ENCODE results near the gene DLG2.
"Not testable (repeated sequence)": the region's sequence is repeated elsewhere in the genome, so short reads cannot be mapped to it uniquely, and the experiment has no call there.

The DLG2 gene

DNA sequence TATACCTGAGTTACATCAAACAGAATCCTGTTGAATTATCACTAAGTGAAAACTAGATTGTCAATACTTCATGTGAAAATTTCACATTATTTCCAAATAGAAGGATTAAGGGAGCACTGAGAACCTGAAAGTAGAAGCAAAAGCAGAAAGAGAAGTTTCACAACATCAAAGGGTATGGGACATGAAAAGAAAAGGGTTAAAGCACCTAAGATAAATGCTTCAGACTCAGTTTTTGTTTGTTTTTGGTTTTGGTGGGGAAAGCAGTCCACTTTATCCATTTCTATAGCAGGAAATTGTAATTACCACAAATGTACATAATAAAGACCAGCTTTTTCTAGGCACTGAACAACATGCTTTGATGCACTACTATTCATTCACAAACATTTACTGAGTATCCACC is 1271.2 kb downstream of the DLG2 start:
- no peak for DNase-seq (ENCODE audit: low read depth)

GRCh38 chr11:84345597-84345996 is 1281.5 kb downstream of the DLG2 start:
- no peak for DNase-seq (ENCODE audit: low read depth)

- no peak for DNase-seq (ENCODE audit: low read depth)
Measured at GRCh38 chr11:84345027-84345426, 1282.1 kb downstream of the DLG2 start.

DNA sequence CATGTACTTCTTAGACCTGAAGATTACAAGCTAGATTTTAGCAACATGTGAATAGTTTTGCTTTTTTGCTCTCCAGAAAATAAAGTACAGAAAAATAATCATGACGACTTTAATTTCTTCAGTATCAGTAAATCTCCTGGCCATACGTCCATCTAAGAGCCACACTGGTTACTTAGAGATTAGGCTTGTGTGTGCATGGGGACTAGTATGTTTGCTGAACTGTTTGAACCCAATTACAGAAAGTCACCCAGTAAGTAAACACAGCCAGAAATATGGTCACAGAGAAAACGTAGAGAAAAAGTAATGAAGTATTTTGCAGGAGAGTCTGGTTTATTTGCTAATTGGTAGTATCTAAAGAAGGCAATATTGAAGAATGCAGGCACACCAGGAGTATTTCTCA is 1287.3 kb downstream of the DLG2 start:
- no peak for DNase-seq (ENCODE audit: low read depth)

DNA sequence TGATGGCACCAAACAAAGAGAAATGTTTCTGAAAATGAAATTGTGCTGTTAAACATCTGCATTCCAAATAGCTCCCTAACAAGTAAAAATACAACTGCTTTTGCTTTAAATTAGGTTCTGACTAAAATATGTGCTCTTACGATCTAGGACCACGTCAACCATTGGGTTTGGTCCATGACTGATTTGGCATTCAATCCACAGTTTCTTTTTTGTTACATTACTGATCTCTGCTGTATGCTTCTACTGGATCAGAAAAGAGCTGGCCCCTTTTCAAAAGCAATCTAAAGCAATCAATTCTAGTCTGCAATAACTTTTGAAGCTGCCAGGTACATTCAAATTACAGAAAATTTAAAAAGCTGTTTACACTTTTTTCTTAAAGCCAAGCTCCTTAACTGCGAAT is 1293.9 kb downstream of the DLG2 start:
- DNase-seq (ENCODE audit: low read depth) = no peak

GRCh38 chr11:84322211-84322610 is 1304.9 kb downstream of the DLG2 start:
- no peak for DNase-seq (ENCODE audit: low read depth)

DNA sequence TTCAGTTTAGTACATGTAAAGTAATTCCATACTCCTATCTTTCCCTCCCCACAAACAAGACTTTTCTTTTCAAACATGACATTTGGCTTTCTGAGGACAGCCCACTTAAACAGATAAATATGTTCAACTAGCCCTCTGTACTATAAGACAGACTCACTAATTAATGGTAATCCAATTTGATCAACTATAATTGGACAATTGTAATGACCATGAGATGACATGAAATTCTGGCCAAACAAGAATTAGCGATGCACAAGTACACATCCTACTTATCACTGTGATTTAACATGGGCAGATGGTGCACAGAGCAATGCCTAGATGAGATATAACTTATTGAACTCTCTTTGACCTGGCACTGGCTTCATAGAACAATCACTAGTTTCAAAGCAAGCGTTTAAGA is 1307.3 kb downstream of the DLG2 start:
- no peak for DNase-seq (ENCODE audit: low read depth)

DNA sequence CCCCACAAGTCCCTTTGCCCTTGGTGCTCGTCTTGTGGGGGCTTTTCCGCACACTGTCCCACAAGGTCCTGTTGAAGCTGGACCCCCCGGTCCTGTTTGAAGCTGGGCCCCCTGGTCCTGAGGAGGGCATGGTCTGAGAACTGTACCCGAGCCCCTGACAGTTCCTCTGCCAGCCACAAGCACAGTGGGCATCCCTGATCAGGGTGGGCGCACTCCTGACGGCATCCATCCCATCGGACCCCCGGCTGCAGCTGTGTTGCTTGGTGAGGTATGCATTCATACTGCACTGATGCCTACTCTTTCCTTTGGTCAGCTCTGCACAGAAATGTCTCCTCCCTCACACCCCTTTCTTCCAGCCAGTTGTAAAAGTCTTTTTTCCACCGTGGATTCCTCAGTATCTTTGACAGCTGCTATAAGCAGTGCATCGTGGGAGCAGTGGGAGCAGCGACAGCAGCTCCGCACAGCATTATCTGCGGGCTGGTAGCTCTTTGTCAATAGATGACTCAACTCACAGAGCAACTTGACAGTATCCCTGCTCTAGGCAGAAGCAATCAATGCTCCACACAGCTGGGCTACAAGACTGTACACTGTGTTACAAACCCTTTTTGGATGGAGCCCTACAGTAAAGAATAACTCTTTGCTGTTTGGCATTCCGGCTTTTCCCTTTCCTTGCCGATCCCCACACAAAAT is 1310.1 kb downstream of the DLG2 start:
- no peak for DNase-seq (ENCODE audit: low read depth)

- DNase-seq (ENCODE audit: low read depth) = no peak
Measured at GRCh38 chr11:84313830-84314359, 1313.2 kb downstream of the DLG2 start.

- no peak for DNase-seq (ENCODE audit: low read depth)
Measured at GRCh38 chr11:84310268-84310667, 1316.9 kb downstream of the DLG2 start.

GRCh38 chr11:84308491-84308890 is 1318.7 kb downstream of the DLG2 start:
- not testable (repeated sequence) for DNase-seq (ENCODE audit: low read depth)

DNA sequence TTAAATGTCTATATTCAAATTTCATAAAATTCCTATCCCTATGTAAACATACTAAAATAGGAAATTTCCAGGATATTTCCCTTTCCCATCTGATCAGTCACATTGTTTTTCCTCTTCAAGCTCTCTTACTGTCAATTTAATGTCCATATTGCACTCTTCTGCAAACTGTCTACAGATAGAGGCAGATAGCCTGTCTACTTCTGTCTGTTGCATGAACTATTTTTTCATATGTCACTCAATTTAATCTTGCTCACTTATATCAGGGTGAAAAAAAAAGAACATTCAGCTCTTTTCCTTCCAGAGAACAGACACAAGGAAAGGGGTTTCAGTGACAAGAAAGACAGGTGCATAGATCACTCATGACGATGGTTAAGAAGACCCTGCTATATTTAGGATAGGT is 1327.1 kb downstream of the DLG2 start:
- DNase-seq (ENCODE audit: low read depth) = no peak

GRCh38 chr11:84297570-84297969 is 1329.6 kb downstream of the DLG2 start:
- no peak for DNase-seq (ENCODE audit: low read depth)

DNA sequence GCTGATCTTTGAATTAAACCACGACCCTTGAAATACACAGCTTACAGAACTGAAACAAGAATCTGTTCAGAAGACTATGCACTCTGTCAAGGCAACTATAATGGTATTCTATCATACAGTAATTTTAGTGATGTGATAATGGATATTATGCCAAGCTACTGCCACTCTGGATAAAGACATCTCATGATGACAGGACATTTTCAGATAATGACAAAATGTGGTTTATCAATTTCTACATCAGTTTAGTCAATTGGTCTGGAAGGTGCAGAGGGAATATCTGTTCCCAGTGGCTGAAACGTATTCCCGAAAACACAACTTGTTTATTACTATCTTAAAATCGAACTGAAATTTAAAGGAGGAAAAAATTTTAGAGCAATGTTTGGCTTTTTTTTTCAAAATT is 1331.3 kb downstream of the DLG2 start:
- no peak for DNase-seq (ENCODE audit: low read depth)

- no peak for DNase-seq (ENCODE audit: low read depth)
Measured at GRCh38 chr11:84292955-84293354, 1334.2 kb downstream of the DLG2 start.

DNA sequence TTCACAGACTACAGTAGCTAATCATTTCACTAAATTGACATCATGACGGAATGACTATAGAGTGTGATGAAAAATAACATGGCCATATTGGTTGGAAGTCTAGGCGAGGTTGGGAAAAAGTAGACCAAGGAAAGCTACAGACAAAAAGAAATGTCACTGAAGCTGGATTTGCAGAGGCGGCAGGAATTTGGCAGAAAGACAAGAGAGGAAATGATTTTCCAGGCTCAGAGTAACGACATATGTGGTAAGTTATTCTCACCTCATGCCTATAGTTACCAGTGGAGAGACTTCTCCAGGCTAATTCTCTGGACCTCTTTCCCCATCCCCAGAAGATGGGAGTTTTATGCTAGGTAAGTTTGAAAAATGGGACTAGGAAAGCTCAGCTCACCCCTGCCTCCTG is 1335.1 kb downstream of the DLG2 start:
- DNase-seq (ENCODE audit: low read depth) = no peak

GRCh38 chr11:84290647-84291046 is 1336.5 kb downstream of the DLG2 start:
- no peak for DNase-seq (ENCODE audit: low read depth)

- no peak for DNase-seq (ENCODE audit: low read depth)
Measured at GRCh38 chr11:84289381-84289906, 1337.7 kb downstream of the DLG2 start.

GRCh38 chr11:84273541-84273940 is 1353.6 kb downstream of the DLG2 start:
- no peak for DNase-seq (ENCODE audit: low read depth)

DNA sequence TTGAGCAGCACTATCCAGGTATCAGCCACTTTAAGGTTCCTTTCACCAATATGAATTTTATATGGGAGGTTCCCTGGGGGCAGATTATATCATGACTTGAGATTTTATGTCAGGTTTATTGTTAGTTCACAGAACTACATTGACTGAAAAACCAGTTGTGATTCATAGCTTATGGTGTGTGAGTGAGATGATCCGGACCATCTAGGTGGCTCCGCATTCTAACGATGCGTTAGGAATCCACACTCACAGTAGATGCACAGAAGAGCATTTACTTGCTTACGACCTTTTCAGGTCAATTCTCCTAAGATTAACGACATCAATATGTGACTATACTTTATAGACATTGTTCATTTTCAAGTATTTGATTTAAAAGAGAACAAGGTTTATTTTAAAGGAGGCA is 1356.7 kb downstream of the DLG2 start:
- no peak for DNase-seq (ENCODE audit: low read depth)

DNA sequence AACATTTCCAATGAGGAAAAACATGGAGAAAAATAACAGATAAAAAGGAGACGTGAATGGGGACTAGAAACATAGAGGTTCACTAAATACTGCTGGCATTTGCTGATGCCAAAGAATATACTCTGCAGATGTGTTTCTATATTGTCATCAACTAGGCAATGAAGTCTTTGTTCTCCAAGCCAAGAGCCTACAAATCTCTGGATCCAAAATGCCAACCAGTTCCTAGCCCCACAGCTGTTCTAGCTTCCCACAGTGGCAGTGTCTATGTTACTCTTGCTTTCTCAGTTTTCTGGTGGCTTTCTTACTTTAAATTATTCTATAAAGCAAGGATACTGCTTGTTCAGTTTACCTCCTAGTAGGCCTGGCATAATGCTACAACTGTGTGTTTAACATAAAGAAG is 1363.1 kb downstream of the DLG2 start:
- DNase-seq (ENCODE audit: low read depth) = no peak

- DNase-seq (ENCODE audit: low read depth) = no peak
Measured at GRCh38 chr11:84261707-84262106, 1365.4 kb downstream of the DLG2 start.

- no peak for DNase-seq (ENCODE audit: low read depth)
Measured at GRCh38 chr11:84260862-84261261, 1366.3 kb downstream of the DLG2 start.

GRCh38 chr11:84256618-84257017 is 1370.5 kb downstream of the DLG2 start:
- DNase-seq (ENCODE audit: low read depth) = no peak
